ENCODE data around the gene ZNF358.

DNA sequence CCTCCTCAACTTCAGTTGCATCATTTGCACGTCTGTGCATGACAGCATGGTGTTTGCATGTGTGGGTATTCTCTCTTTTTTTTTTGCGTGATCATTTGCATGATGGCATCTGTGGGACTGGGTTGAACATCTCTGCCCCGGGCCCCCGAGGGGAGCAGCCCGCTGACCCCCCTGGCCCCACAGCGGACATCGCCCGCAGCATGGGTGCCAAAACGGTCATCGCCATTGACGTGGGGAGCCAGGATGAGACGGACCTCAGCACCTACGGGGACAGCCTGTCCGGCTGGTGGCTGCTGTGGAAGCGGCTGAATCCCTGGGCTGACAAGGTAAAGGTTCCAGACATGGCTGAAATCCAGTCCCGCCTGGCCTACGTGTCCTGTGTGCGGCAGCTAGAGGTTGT, 42.8 kb downstream of the ZNF358 start:
- TF ChIP-seq, protein P1, sequence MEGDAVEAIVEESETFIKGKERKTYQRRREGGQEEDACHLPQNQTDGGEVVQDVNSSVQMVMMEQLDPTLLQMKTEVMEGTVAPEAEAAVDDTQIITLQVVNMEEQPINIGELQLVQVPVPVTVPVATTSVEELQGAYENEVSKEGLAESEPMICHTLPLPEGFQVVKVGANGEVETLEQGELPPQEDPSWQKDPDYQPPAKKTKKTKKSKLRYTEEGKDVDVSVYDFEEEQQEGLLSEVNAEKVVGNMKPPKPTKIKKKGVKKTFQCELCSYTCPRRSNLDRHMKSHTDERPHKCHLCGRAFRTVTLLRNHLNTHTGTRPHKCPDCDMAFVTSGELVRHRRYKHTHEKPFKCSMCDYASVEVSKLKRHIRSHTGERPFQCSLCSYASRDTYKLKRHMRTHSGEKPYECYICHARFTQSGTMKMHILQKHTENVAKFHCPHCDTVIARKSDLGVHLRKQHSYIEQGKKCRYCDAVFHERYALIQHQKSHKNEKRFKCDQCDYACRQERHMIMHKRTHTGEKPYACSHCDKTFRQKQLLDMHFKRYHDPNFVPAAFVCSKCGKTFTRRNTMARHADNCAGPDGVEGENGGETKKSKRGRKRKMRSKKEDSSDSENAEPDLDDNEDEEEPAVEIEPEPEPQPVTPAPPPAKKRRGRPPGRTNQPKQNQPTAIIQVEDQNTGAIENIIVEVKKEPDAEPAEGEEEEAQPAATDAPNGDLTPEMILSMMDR (IDR thresholded peaks at IDR 0.05): no peak
- TF ChIP-seq POLR2A (IDR thresholded peaks at IDR 0.05): no peak

Data from uterus (tissue), 2 donors.